GM19467 (cell line): ENCODE data around the gene GPR156.
"Not testable (repeated sequence)": the region's sequence is repeated elsewhere in the genome, so short reads cannot be mapped to it uniquely, and the experiment has no call there.

Source experiments
- ATAC-seq: cut with Tn5 transposase; IDR thresholded peaks from one replicate; pipeline ENCODE4 v1.9.1; 2021; ENCODE audit warnings: mild to moderate bottlenecking, moderate library complexity; ENCODE audit not compliant: unreplicated experiment

GPR156 gene

DNA sequence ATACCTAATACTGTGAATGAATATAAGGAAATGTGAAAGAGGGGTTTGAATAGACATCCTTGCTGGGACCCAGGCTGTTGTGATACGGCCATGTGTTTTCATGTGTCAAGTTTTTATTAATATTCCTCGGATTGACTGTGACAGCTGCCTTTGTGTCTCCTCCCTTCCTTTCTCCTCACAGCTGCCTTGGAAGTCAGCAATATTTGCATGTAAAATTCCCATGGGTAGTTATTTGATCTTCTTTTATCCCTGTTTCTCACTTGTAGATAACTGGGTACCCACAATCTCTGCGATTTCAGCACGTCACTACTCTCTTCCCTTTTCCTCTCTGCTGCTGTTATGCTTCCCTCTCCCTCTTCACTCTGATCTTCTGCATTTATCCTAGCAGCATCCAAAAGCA, 9.4 kb downstream of the GPR156 start:
- no peak for ATAC-seq

DNA sequence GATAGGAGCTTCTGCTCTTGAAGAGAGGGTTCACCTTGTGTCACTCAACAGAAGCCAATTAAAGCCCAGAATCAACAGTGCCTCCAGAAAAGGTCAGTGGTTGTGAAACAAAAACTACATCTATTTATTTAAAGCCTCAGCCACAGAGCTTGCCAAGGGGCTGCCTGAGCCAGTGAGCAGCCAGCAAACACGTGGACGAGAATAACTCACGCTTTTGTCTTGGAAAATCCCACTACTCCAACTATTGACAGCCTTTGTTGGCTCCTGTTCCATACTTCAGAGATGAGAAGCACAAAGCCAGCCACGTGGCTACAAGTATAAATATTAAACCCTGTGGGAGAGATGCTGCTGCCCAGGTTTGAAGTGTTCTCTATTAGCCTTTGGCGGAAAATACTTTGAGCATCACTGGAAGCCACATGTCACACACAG, 10.3 kb downstream of the GPR156 start:
- no peak for ATAC-seq

DNA sequence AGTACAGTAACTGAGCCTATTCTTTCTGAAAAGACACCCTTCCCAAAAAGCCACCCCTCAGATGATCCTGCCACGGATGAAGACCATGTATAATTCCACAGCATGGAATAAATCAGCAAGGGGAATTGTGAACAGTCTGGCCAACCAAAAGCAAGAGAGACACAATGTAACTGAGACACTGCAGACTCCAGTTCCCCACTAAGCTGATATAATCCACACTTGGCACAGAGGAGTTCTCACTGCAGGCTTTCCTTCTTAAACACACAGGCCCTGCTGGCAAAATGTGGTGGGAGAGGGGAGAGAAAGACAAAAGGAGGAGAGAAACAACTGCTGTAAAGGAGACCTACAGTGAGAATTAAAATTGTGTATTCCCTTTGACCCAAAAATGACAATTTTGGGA, 12.7 kb downstream of the GPR156 start:
- ATAC-seq = no peak

DNA sequence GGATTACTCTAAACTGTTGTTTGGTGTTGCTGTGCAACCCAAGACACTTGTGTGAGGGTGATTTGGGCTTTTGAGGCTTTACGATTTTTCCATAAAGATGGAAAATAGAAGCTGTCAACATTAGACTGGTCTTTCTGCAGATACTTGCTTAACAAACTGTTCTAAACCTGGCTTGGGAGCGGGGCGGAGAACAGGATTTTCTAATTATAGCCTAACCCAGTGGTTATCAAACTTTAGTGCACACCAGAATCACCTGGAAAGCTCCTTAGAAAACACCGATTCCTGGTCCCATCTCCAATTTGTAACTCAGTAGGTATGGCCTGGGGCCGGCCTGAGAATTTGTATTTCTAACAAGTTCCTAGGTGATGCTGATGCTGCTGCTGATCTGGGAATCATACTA, 19.0 kb downstream of the GPR156 start:
- no peak for ATAC-seq

DNA sequence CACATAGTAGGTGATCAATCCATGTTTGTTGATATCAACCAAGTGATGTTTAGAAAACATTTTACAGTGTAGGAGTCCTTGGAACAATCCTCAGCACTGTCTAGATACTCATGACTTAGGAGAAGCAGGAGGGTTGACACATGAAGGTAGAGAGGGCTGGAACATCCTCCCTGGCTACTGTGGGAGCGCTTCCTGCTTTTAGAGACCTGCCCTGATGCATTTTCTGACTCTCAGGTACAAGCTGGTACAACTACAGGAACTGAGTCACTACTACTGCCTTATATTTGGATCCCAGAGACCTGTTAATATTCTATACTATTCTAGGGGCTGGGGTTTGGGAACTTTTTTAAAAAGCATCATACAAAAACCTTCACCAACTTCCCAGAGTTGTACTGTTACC, 20.1 kb downstream of the GPR156 start:
- no peak for ATAC-seq

DNA sequence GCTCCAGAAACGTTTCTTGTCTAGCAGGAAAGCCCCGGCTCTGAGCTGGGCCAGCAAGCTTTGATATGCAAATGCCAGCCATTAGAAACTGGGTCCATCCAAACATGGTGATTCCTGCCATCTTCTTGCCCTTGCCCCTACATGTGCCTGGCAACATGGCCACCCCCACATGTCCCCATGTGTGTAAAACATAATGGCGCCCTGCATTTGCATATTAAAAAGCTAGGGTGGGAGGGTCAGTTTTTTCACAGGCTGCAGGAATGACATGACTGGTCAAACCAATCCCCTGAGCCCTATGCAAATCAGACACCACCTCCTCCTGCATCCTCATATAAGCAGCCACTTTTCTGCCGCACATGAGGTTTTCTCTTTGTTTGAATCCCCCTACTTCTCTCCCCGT, 21.2 kb downstream of the GPR156 start:
- no peak for ATAC-seq

DNA sequence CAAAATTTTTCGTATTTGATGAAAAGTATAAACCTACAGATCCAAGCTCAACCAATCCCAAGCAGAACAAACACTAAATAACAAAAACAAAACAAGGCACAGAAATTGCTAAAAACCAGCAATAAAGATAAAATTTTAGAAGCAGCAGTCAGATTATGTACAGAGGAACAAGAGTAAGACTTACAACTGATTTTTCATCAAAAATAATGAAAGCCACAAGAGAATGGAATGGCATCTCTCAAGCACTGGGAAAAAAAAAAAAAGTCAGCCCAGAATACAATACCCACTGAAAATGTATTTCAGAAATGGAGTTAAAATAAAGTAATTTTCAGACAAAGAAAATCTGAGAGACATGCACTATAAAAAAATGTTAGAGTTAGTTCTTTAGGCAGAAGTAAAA, 27.0 kb downstream of the GPR156 start:
- no peak for ATAC-seq

DNA sequence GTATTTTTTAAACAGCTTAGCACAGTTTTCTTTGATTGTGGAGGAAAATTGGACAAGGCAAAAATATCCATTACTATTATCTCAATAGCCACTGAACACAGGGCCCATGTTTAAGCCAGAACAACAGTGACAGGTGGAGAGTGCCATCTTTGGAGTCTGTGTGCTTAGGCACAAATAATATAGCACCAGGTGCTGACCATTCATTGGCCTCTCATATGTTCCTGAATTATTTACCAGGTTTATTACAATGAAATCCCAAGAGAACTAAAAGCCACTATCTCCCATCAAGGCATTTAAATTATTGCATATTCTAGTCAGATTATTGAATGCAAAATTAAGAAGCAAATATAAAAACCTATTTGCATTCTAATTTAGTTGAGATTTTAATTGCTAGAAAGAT, 39.6 kb downstream of the GPR156 start:
- ATAC-seq = no peak

DNA sequence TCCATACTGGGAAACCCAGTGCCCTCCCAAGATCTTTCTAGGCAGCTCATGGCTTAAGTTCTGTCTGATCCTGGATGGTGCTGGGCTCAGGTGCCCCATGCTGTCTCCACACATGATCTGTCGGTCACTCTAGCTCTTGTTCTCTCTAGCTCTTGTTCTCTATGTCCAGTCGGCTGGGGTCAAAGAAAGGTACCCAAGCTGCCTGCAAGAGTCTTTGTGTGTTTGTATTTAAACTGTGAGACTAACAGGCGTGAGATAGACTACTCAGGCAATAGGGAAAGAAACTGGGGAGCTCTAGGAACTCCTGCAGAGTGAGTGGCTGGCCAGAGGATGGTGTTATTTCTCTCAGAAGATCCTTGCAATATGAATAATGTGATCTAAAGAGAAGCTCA, 40.2 kb downstream of the GPR156 start:
- no peak for ATAC-seq

DNA sequence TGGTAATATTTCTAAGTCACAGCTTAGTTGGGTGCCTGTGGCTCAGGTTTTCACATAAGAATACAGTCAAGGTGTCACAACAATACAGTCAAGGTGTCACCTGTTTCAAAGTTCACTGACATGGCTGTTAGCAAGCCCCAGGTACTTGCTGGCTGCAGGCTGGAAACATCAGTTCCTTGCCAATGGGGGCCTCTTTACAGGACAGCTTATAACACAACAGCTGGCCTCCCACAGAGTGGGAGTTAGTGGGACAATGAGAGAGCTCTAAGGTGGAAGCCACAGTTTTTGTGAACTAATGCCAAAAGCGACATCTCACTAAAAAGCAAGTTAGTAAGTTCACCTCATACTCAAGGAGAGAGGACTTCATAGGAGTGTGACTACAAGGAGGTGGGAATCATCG, 45.4 kb downstream of the GPR156 start:
- ATAC-seq = no peak

DNA sequence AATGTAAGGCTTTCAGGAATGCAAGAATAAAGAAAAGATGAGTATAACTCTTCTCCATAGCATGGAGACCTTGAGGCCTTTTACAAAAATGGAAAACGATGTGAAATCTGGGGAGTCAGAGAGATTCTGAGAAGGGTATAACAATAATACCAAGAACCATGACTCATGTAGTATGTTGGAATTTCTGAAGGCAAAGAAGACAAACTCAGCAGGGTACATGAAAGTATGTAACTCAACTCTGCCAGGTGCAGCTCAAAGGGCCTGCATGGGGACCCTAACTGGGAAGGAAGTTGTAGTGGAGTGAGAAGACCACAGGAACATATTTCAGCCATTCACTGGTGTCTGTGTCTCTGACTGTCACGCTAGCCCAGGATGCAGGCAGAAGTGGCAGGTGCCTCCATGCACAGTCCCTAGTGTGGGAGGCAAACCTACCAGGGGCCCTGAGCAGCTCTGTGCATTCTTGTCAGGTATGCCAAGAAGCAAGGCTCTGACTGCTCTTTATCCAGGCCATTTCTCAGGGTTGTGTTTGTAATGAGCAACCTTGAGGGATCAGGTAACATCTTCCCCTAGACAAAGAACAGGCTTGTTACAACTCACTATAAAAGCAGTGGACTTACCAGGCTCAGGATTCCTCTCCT, 57.2 kb downstream of the GPR156 start:
- ATAC-seq = no peak

DNA sequence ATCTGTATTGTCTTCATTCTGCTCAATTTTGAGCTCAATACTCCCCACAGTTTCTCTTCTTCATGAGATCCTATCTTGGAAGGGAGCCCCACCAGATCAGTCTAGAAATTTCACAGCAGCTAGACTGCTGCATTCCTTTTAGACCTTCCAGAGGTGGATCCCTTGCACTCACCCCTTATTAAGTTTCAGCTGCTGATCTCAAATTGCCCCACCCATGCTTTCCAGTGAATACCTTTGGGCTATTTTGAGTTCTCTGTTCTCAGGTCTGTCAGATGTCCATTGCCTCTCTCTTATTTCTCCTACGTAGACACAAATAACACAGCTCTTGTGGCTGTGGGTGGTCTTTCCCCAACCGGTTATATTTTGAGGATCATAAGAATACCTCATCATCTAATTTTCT, 60.8 kb downstream of the GPR156 start:
- ATAC-seq = no peak

DNA sequence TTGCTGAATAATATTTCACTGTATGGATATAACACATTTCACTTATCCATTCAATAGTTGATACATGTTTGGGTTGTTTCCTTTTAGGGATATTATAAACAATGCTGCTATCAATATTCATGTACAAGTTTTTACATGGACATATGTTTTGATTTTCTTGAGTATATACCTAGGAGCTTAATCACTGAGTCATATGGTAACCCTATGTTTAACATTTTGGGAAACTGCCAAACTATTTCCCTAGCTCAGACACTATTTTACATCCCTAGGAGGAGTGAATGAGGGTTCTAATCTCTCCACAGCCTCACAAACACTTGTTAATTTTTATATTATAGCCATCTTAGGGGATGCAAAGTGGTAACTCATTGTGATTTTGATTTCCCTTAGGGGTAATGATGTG, 66.0 kb downstream of the GPR156 start:
- ATAC-seq = no peak

DNA sequence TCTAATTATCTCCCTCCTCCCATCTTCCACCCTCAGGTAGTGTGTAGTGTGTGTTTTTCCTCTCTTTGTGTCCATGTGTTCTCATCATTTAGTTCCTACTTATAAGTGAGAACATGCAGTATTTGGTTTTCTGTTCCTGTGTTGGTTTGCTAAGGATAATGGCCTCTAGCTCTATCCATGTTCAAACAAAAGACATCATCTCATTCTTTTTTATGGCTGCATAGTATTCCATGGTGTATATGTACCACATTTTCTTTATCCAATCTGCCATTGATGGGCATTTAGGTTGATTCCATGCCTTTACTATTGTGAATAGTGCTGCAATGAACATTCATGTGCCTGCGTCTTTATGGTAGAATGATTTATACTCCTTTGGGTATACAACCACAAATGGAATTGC, 68.4 kb downstream of the GPR156 start:
- ATAC-seq = not testable (repeated sequence)

DNA sequence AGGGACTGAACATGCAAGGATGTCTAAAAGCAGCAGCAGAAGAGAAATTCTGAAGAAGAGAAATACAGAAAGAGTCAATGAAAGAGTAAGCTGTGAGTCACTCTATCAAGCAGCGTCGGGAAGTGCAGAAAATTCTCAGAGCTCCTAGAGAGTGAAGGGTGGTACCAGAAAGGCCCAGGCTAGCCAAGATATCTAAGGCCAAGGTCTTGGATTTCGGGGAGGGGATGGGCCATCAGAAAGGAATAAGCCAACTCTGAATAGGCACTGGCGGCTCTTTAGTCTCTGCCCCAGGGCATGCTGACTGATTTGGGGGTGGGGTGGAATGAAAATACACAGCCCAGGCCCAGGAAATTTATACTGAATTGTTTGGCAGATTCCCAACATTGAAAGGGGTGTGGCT, 70.8 kb downstream of the GPR156 start:
- no peak for ATAC-seq

DNA sequence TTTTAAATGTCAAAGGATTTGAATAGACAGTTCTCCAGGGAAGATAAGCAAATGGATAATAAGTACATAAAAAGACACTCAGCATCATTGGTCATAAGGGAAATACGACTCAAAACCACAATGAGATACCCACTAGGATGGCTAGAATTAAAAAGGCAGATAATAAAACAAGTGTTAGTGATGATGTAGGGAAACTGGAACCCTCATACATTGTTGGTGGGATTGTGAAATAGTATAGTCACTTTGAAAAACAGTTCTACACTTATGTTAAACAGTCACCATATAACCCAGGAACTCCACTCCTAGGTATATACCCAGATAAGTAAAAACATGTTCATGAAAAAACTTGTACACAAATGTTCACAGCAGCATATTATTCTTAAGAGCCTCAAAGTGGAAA, 72.5 kb downstream of the GPR156 start:
- ATAC-seq = no peak

DNA sequence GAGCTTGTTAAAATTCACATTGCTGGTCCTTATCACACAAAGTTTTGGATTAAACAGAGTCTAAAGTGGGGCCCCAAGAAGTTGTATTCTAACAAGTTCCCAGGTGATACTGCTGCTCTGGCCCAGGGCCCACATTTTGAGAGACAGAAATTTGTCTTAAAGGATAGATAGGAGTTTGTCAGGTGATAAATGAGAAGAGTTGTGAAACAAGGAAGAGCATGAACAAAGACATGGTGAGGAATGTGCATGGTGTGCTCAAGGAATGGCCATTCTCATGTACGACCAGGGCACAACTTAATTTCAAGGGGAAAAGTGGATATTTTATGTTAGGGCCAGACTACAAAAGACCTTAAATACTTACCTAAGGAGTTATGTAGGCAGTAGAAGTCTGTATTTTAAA, 75.6 kb downstream of the GPR156 start:
- no peak for ATAC-seq

DNA sequence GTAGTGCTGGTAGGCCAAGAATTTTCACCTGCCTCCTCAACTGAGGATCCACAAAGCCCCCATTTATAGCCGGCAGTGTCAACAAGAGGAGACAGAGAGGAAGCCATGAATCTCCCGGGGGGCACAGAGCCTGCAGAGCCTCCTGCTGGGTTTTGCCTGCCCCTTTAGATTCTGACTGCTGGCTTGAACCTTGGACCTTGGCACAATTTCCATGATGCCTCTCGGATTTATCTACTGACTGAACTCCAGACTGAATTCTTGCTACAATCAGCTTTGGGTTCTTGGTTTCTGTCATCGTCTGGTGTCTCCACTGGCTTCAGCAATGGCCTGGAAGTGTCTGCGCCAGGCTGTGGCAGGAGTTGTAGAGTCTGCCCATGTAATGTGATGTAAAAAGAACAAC, 80.7 kb downstream of the GPR156 start:
- ATAC-seq = no peak

DNA sequence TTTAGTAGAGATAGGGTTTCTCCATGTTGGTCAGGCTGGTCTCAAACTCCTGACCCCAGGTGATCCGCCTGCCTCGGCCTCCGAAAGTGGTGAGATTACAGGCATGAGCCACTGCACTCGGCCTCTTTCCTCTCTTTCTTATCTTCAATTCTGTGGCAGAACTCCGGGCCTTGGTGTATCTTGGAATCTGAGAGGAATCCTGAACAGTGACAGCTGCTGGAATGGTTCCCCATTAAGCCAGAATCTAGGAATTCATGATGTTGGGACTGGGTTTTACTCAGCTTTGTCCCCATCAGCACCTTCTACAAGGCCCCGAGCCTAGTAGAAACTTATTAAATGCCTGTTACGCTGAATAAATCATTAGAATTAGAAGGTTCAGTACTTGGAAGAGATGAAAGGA, 81.4 kb downstream of the GPR156 start:
- no peak for ATAC-seq

DNA sequence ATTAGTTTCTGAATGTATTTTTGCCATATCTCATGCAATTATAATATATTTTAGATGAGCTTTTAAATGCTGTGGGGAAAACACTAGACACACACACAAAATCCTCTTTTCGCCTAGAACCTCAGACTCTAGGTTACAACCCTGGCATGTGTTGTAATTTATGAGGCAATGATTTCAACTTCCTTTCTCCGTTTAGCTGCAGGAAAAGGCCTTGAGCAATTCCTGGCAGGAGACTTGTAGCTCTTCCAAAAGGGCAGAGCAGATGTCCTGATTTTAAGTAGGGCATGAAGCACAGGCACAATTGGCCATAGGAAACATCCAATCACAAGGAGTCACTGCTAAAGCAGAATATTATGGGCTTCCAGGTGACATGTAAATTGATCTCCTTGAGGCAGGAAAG, 82.0 kb downstream of the GPR156 start:
- no peak for ATAC-seq

DNA sequence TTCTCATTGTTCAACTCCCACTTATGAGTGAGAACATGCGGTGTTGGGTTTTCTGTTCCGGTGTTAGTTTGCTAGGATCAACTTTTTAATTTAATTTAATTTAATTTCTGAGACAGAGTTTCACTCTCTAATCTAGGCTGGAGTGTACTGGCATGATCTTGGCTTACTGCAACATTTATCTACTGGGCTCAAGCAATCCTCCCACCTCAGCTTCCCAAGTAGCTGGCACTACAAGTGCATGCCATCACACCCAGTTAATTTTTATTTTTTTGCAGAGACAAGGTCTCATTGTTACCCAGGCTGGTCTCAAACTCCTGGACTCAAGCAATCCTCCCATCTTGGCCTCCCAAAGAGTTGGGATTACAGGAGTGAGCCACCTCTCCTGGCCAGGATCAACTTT, 82.7 kb downstream of the GPR156 start:
- ATAC-seq = no peak

DNA sequence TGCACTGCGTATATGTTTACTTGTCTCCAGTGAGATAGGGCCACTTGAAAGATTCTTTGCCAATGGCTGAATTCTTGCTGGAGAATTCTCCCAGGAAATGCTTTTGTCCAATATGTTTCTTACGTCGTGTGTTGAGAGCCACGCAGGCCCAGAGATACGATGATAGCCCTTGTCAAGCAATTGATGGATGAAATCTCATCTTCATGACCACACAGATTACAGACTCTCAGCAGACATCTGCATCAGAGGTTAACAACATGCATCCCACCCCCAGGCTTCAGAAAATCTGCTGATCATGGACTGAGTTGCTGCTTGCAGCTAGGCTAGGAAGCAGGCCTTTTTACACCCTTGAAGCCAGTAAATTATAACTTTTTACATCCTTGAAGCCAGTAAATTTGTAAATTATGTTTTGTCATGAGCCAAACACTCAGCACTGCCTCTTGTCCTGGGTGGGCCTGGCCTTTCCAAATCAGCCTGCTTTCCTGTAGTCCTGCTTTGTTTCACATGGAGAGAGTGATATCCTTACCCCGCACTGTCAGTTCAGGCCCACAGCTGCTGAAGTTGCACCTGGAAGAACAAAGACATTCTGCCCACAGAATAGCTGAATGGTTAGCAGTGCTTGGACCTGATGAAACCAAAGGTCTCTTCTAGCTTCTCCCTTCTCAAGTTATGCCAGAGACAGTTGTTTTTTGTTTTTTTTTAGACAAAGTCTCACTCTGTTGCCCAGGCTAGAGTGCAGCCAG, 84.4 kb downstream of the GPR156 start:
- no peak for ATAC-seq

DNA sequence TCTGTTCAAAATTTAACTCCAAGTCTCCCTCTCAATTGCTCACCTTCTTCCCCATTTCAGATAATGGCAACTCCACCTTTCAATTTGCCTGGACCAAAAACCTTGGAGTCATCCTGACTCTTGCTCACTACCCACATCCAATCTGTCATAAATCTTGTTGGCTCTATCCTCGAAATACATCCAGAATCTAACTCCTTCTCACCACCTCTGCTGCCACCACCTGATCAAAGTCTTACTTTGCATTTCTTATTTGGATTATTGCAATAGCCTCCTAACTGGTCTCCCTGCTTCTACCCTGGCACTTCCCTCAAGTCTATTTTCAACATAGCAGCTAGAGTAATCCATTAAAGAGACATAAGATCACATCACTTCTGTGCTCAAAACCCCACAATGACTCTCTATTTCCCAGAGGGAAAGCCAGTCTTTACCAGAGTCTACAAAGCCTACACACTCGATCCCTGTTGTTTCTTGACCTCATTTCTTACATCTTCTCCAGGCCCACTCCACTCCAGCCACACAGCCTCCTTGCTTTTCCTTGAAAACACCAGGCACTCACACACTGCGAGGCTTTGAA, 86.6 kb downstream of the GPR156 start:
- ATAC-seq = no peak
